K562 (cell line): ENCODE measurements around the gene AP1G2. TPM values are rescaled to one million over a fixed set of nuclear protein-coding genes. Genes with fewer than 3 reads are reported as not detected.

ENCODE experiments used
- ATAC-seq: fragments of 200-7000 bp; cut with Tn5 transposase; 3 replicates; pipeline ENCODE4 v1.9.1; 2020; ENCODE audit warnings: moderate library complexity
- BruUV-seq: library from RNA; stranded (reverse); fragments of 400-500 nt; replicated peaks from 2 replicates; lab custom pipeline; 2021; lab: Mats Ljungman, UMichigan
- CTCF ChIA-PET: fragments of 300-600 bp; formaldehyde crosslinking; extraction: SDS; loops from one replicate; lab custom pipeline; 2021; ENCODE audit warnings: low intra/inter-chr PET ratio; lab: Yijun Ruan, JAX
- POLR2A ChIA-PET: fragments of 300-600, 350-650 bp; sonication (Branson Sonifier 250); formaldehyde crosslinking; extraction: SDS; loops from one replicate; lab custom pipeline; 2021; ENCODE audit warnings: antibody characterized with exemption, inconsistent platforms; lab: Yijun Ruan, JAX
- DNase-seq, 4 experiments: peaks; one replicate each; pipeline versions ENCODE4 v3.0.0 to v3.0.0-alpha.2; 2011 to 2018; ENCODE audit warnings: low spot score in 3 of 4, mixed read lengths in 3 of 4; ENCODE audit errors: extremely low read depth in 1 of 4
- FAIRE-seq: peaks from 2 replicates; lab custom pipeline; 2011; peaks lifted over from hg19 to GRCh38; lab: Jason Lieb, UNC
- H2AFZ ChIP-seq: 2 replicates; pipeline ENCODE4 v1.6.0; 2011; ENCODE audit warnings: low read depth, low read length, control low read depth, inconsistent platforms
- H3K27ac ChIP-seq: fragments of 200-600 bp; 3 replicates; pipeline ENCODE4 v1.8.0; 2011; ENCODE audit warnings: low read depth, mild to moderate bottlenecking, control low read depth, inconsistent platforms, low read length, moderate library complexity, mixed read lengths; ENCODE audit errors: extremely low read depth
- H3K27me3 ChIP-seq, 2 experiments: fragments of 300-600 bp in 1 of 2; 2 replicates in 1 of 2; 3 replicates in 1 of 2; pipeline versions ENCODE4 v1.6.0 to v1.8.0; 2011; ENCODE audit warnings: inconsistent platforms in 2 of 2, low read length in 2 of 2, mild to moderate bottlenecking in 1 of 2, mixed read lengths in 1 of 2, moderate library complexity in 1 of 2; ENCODE audit not compliant: control insufficient read depth in 2 of 2, insufficient read depth in 2 of 2
- H3K36me3 ChIP-seq: fragments of 300-600 bp; 3 replicates; pipeline ENCODE4 v1.8.0; 2011; ENCODE audit warnings: mild to moderate bottlenecking, low read length, inconsistent platforms; ENCODE audit not compliant: control insufficient read depth, insufficient read depth
- H3K4me1 ChIP-seq, 2 experiments: fragments of 200-600 bp in 1 of 2; replicated peaks in 1 of 2; 2 replicates in 1 of 2; 3 replicates in 1 of 2; pipeline versions ENCODE4 v1.5.1 to v1.8.0; 2011; ENCODE audit warnings: inconsistent platforms in 2 of 2, low read length in 2 of 2, mild to moderate bottlenecking in 1 of 2, mixed read lengths in 1 of 2, moderate library complexity in 1 of 2; ENCODE audit not compliant: control insufficient read depth in 2 of 2, insufficient read depth in 2 of 2
- H3K4me2 ChIP-seq: 2 replicates; pipeline ENCODE4 v1.6.1; 2011; ENCODE audit warnings: low read length, control low read depth, inconsistent platforms, mixed read lengths; ENCODE audit not compliant: insufficient read depth
- H3K4me3 ChIP-seq: fragments of 200-600 bp; sonication (generic), shearing (Covaris generic); 2 replicates; pipeline ENCODE4 v1.5.1; 2016; ENCODE audit warnings: control low read depth, inconsistent platforms
- H3K79me2 ChIP-seq: fragments of 200-600 bp; 3 replicates; pipeline ENCODE4 v1.8.0; 2011; ENCODE audit warnings: low read length, inconsistent platforms; ENCODE audit not compliant: control insufficient read depth, insufficient read depth
- H3K9ac ChIP-seq, 2 experiments: 2 replicates each; pipeline versions ENCODE4 v1.6.0 to v1.6.1; 2011; ENCODE audit warnings: low read depth in 2 of 2, low read length in 2 of 2, control low read depth in 1 of 2, inconsistent platforms in 1 of 2, mild to moderate bottlenecking in 1 of 2, mixed read lengths in 1 of 2; ENCODE audit not compliant: insufficient read depth in 1 of 2
- H3K9me1 ChIP-seq: one replicate; pipeline ENCODE4 v1.6.0; 2011; ENCODE audit warnings: inconsistent platforms, mild to moderate bottlenecking, low read length, moderate library complexity; ENCODE audit not compliant: control insufficient read depth, insufficient read depth
- H3K9me3 ChIP-seq: replicated peaks from 2 replicates; pipeline ENCODE4 v1.5.1; 2011; ENCODE audit warnings: low read depth, low read length, inconsistent platforms; ENCODE audit not compliant: control insufficient read depth, insufficient read depth
- H4K20me1 ChIP-seq: replicated peaks from 2 replicates; pipeline ENCODE4 v1.6.1; 2011; ENCODE audit warnings: low read length, inconsistent platforms, mixed read lengths; ENCODE audit not compliant: control insufficient read depth, insufficient read depth
- KLF10 ChIP-seq: fragments of 250-450 bp; sonication (Bioruptor Pico); IDR thresholded peaks from 2 replicates; pipeline ENCODE4 v1.6.1; 2021; ENCODE audit warnings: matching md5 sums
- MBD2 ChIP-seq: sonication (generic); IDR thresholded peaks from 2 replicates; pipeline ENCODE4 v1.6.1; 2016; ENCODE audit warnings: low read depth, borderline replicate concordance
- NR2F6 ChIP-seq: fragments of 450-650 bp; formaldehyde crosslinking; IDR thresholded peaks from 2 replicates; pipeline ENCODE4 v1.4.0; 2020; ENCODE audit warnings: mild to moderate bottlenecking
- PCBP1 ChIP-seq: fragments of 200-400 bp; formaldehyde crosslinking; IDR thresholded peaks from 2 replicates; pipeline ENCODE4 v1.6.1; 2018; ENCODE audit warnings: mild to moderate bottlenecking, low read depth, low read length; ENCODE audit not compliant: poor library complexity, severe bottlenecking
- PYGO2 ChIP-seq: fragments of 450-650 bp; IDR thresholded peaks from 2 replicates; pipeline ENCODE4 v1.6.1; 2016; ENCODE audit warnings: mild to moderate bottlenecking, missing genetic modification characterization, moderate library complexity, missing compliant biosample characterization
- ZEB2 ChIP-seq: fragments of 450-650 bp; IDR thresholded peaks from 2 replicates; pipeline ENCODE4 v1.6.1; 2016
- WGBS: fragments of 100-300 bp; shearing (Covaris generic); methylation state at CpG from one replicate; pipeline ENCODE4 v1.1.6; 2016; ENCODE audit warnings: low coverage, mixed read lengths; ENCODE audit not compliant: insufficient coverage; ENCODE audit errors: missing lambda C conversion rate; 5-methylcytosine and 5-hydroxymethylcytosine counted together
- in situ Hi-C: fragments of 300-500 bp; cut with MboI; formaldehyde crosslinking; loops from 4 replicates; pipeline ENCODE4 v1.15.0; 2018; ENCODE audit warnings: inconsistent platforms, mixed read lengths
- intact Hi-C: fragments of 100-400 bp; cut with micrococcal nuclease; formaldehyde crosslinking; loops from 2 replicates; pipeline ENCODE4 v1.14.2; 2022
- polyA plus RNA-seq, 8 experiments: library from polyadenylated mRNA; depleted of rRNA in 4 of 8; stranded (reverse) in 5 of 8; unstranded in 3 of 8; fragments of >200 nt; fragmentation: Nextera tagmentation in 2 of 8; fragmentation: Illumina TruSeq in 1 of 8; extraction: Ambion mirVana in 2 of 8; extraction: Trizol in 1 of 8; gene quantifications; 2 replicates each; pipeline versions ENCODE4 v1.2.1 to v1.2.3, GENCODE V29; 2011 to 2014; ENCODE audit warnings: inconsistent platforms in 1 of 8, missing spikeins in 1 of 8
- total RNA-seq, 7 experiments: library from RNA; depleted of rRNA in 6 of 7; stranded (reverse); fragments of >200 nt in 6 of 7; fragmentation: Illumina TruSeq in 2 of 7; extraction: Trizol in 2 of 7; gene quantifications; 2 replicates each; pipeline versions ENCODE4 v1.2.1 to v1.2.3, GENCODE V29; 2011 to 2021; ENCODE audit warnings: low replicate concordance in 1 of 7
- TF ChIP-seq, protein P1 (sequence below): fragments of 450-650 bp; IDR thresholded peaks from 2 replicates; pipeline ENCODE4 v1.6.1; 2017; ENCODE audit warnings: antibody characterized with exemption

The AP1G2 gene
- total and polyA plus RNA-seq, 9 of the 15 experiments (the other 6 are each of a cell fraction or from before 2014, with no cell fraction given), result 19.1 to 83.5 (median 33.3) TPM

DNA sequence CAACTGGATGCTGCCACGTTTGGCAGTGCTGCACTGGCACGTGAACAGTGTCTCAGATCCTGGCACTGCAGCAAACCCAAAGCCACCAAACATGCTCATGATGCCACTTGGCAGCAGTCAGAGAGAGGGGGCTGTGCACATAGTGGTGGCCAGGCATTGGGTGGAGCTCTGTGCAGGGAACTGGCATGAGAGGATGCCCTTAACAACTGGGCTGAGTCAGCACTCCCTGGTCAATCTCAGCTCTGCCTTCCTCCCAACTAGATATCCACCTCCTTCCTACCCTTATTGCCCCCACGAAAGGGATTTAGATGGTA, 53.0 kb downstream of the AP1G2 start (continued):
- TF ChIP-seq, protein P1, sequence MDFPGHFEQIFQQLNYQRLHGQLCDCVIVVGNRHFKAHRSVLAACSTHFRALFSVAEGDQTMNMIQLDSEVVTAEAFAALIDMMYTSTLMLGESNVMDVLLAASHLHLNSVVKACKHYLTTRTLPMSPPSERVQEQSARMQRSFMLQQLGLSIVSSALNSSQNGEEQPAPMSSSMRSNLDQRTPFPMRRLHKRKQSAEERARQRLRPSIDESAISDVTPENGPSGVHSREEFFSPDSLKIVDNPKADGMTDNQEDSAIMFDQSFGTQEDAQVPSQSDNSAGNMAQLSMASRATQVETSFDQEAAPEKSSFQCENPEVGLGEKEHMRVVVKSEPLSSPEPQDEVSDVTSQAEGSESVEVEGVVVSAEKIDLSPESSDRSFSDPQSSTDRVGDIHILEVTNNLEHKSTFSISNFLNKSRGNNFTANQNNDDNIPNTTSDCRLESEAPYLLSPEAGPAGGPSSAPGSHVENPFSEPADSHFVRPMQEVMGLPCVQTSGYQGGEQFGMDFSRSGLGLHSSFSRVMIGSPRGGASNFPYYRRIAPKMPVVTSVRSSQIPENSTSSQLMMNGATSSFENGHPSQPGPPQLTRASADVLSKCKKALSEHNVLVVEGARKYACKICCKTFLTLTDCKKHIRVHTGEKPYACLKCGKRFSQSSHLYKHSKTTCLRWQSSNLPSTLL, result no peak
- TF ChIP-seq ZEB2, result no peak
- TF ChIP-seq PCBP1, result no peak
- TF ChIP-seq NR2F6 (CRISPR knock-in tag), result no peak

DNA sequence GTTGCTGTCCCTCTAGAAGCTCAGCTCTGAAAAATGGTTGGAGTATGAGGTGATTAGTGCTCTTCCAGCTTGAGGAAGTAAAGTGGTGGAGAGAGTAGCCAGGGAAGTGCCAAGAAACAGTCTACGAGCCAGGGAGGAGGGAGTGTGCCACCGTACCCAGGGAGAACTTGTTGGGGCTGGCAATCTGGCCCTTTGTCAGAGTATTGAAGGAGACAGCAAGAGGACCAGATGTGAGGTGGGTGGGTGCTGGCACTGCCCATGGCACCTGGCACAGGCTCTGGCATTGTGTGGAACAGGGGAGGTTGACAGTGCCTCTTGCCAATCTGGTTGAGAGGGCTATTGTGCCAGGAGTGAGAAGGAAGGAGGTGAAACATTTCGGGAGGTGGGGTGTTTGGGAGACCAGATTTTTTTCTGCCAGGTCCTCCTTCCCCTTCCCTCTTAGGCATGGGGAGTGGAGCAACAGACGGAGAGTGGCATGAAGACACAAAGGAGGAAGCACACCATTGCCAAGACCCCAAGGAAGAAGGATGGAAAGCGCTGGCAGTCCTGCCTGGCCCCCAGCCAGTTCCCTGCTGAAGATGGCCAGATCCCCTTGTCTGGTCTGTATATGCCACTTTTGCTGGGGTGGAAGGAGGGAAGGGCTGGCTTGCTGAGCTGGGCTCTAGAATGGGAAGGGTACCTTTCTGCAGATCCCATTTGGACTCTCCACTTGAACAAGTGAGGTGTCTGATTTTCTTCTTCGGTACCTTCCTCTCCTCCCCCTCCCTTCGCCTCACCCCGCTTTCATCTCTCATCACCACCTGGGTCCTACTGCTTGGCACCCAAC, 53.6 kb downstream of the AP1G2 start:
- TF ChIP-seq MBD2 (no peak), PYGO2 (no peak), KLF10 (CRISPR knock-in tag) (no peak)
- H3K27ac ChIP-seq, result no peak overlapping the region
- intact Hi-C loops (no loop called here), in situ Hi-C loops (no loop called here)
- H3K36me3 ChIP-seq, result no peaks in the 10 kb centered on the region
- H3K4me3 ChIP-seq, result no peak overlapping the region
- peaks cover 0 to 5% of the 10 kb centered on the region in 2 experiments; a peak in 1 of 5 replicates for H3K27me3 ChIP-seq
- FAIRE-seq (no peak), ATAC-seq (no peak), DNase-seq (no peak)
- H2AFZ ChIP-seq, result no peak overlapping the region
- H3K4me2 ChIP-seq, result no peak overlapping the region
- CTCF ChIA-PET, result no interaction called here
- 37% methylated on average over 6 of the region's 8 CpGs for WGBS
- no peaks in the 10 kb centered on the region for H4K20me1 ChIP-seq
- BruUV-seq, result no TSS peak
- H3K9me1 ChIP-seq, result no peaks in the 10 kb centered on the region
- H3K79me2 ChIP-seq, result no peaks in the 10 kb centered on the region
- H3K9ac ChIP-seq, result no peak overlapping the region
- no peaks in the 10 kb centered on the region for H3K9me3 ChIP-seq
- no peaks in the 10 kb centered on the region; a peak in 1 of 5 replicates for H3K4me1 ChIP-seq
- POLR2A ChIA-PET, result interaction anchor here (0.7 to 0.9 kb wide), 2 partner anchors 18 kb away, joined by 3 to 4 read pairs; no protein-coding TSS in a partner anchor
